Nephron progenitor cell (in vitro differentiated cells): ENCODE data around the gene SEL1L2.

ENCODE experiments used
- DNase-seq: peaks from one replicate; pipeline ENCODE4 v3.0.0; 2021
- H3K27ac Mint-ChIP-seq: 2 replicates; pipeline ENCODE4 v1.8.0; 2021; ENCODE audit warnings: mild to moderate bottlenecking, moderate library complexity, mixed read lengths
- H3K27me3 Mint-ChIP-seq: 2 replicates; pipeline ENCODE4 v1.8.0; 2021; ENCODE audit warnings: mild to moderate bottlenecking, low read depth, mixed read lengths; ENCODE audit not compliant: poor library complexity
- H3K36me3 Mint-ChIP-seq: 2 replicates; pipeline ENCODE4 v1.8.0; 2021; ENCODE audit warnings: low read depth, mixed read lengths
- H3K4me1 Mint-ChIP-seq: 2 replicates; pipeline ENCODE4 v1.8.0; 2021; ENCODE audit warnings: mixed read lengths
- H3K4me3 Mint-ChIP-seq: 2 replicates; pipeline ENCODE4 v1.8.0; 2021; ENCODE audit warnings: mild to moderate bottlenecking, moderate library complexity, mixed read lengths
- H3K9me3 Mint-ChIP-seq: 2 replicates; pipeline ENCODE4 v1.8.0; 2021; ENCODE audit warnings: mild to moderate bottlenecking, moderate library complexity, mixed read lengths
- TF ChIP-seq, protein P1 (sequence below): fragments of 200-600 bp; sonication (generic); IDR thresholded peaks from 2 replicates; pipeline ENCODE4 v1.5.0; 2021; ENCODE audit warnings: antibody characterized with exemption

Gene SEL1L2

DNA sequence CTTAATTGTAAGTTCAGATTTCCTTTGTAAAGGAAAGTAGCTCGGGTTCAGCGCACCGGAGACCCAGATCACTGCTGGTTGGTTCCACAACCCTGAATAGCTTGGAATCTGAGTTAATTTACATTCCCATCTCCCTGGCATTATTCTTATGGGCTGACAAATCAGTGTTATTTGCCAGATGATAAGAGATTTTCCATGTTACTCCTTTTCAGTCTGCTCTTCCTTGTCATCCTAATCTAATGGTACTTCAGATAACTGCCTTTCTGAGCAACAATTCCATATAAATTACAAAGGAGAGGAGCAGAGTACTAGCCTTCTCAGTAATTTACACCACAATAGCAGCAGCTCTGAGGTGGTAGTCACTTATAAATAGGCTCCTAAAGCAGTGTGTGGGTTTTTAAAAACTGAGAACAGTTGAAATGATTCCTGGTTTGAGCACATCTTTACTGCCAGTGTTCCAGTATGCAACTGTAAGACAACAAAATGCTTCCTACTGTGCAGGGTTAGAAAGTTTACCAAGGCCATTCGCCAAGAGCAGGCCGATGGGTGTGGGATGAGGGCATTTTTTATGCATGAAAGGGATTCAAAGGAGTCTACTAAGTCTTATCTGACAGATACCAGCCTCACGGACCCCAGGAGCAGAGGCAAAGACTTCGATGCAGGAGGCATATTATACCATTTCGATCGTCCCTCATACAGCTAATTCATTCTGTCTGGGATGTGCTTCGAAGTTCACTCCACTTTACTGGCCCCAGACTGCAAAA lies 115.8 kb downstream of the SEL1L2 start:
- Mint-ChIP-seq H3K9me3 (no peaks in the 10 kb centered on the region), H3K27me3 (peaks cover 6% of the 10 kb centered on the region), H3K27ac (peak overlapping the region; percentile 41), H3K36me3 (no peaks in the 10 kb centered on the region), H3K4me3 (no peak overlapping the region), H3K4me1 (peaks cover 33% of the 10 kb centered on the region)
- TF ChIP-seq, protein P1, sequence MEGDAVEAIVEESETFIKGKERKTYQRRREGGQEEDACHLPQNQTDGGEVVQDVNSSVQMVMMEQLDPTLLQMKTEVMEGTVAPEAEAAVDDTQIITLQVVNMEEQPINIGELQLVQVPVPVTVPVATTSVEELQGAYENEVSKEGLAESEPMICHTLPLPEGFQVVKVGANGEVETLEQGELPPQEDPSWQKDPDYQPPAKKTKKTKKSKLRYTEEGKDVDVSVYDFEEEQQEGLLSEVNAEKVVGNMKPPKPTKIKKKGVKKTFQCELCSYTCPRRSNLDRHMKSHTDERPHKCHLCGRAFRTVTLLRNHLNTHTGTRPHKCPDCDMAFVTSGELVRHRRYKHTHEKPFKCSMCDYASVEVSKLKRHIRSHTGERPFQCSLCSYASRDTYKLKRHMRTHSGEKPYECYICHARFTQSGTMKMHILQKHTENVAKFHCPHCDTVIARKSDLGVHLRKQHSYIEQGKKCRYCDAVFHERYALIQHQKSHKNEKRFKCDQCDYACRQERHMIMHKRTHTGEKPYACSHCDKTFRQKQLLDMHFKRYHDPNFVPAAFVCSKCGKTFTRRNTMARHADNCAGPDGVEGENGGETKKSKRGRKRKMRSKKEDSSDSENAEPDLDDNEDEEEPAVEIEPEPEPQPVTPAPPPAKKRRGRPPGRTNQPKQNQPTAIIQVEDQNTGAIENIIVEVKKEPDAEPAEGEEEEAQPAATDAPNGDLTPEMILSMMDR = no peak
- no peak for DNase-seq

DNA sequence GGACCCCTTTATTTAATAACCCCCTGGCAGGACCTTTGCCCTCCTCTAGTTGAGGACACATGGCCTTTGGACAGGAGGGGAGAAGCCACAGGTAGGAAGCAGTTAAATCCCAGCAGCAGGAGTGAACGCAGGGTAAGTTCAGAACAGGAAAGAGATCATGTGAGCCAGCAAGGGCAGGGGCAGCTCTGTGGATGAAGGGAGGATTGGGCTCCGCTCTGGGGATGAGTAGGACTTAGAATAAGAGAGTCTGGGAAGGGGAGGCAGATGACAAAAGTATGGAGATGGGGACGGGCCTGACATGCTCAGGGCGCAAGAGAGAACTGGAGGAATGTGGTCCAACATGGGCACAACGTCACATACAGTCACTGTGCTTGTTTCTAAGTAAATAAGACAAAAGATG lies 116.6 kb downstream of the SEL1L2 start:
- no peak overlapping the region for H3K27ac Mint-ChIP-seq
- H3K4me3 Mint-ChIP-seq = no peak overlapping the region
- no peaks in the 10 kb centered on the region for H3K9me3 Mint-ChIP-seq
- TF ChIP-seq, protein P1 = no peak
- DNase-seq = no peak
- H3K4me1 Mint-ChIP-seq = peaks cover 31% of the 10 kb centered on the region
- no peaks in the 10 kb centered on the region for H3K36me3 Mint-ChIP-seq
- peaks cover 6% of the 10 kb centered on the region for H3K27me3 Mint-ChIP-seq

DNA sequence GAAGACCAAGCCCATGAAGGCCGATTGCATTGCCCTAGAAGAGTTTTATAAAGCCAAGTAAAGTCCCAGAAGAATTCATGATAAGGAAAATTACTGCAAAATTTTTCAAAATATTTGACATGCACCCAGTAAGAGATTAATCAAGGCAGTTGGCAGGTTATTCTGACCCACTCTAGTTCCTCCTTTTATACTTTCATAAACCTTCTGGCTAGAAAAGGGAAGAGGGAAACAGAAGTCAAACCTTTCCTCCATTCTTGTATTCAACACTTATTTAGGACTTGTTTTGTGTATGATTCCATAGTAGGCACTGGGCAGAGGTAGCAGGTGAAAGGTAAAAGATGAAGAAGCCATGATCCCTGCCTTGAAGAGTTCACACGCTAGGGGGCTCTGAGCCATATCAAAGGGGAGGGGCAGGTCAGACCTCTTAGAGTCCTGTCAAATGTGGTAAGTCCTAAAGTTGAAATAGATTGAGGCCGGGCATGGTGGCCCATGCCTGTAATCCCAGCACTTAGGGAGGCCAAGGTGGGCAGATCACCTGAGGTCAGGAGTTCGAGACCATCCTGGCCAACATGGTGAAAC lies 120.2 kb downstream of the SEL1L2 start:
- no peak for DNase-seq
- H3K4me3 Mint-ChIP-seq = no peak overlapping the region
- H3K9me3 Mint-ChIP-seq = no peaks in the 10 kb centered on the region
- H3K27ac Mint-ChIP-seq = no peak overlapping the region
- peaks cover 3% of the 10 kb centered on the region for H3K27me3 Mint-ChIP-seq
- TF ChIP-seq, protein P1 = no peak
- peaks cover 15% of the 10 kb centered on the region for H3K4me1 Mint-ChIP-seq
- H3K36me3 Mint-ChIP-seq = no peaks in the 10 kb centered on the region

DNA sequence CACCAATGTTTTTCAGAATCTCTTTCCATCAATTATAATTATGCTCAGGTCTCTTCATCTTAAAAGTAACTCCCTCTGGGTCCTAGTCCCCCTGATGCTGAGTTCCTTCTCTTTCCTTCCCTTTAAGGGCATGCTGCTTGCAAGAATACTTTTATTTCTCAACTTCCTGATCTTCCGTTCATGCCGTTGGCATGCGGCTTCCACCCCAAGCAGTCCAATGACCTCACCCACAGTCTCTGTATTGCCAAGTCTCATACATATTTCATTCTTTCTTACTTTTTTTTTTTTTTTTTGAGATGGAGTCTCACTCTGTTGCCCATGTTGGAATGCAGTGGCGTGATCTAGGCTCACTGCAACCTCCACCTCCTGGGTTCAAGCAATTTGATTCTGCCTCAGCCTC lies 122.1 kb downstream of the SEL1L2 start:
- Mint-ChIP-seq H3K4me1 (no peaks in the 10 kb centered on the region), H3K36me3 (no peaks in the 10 kb centered on the region), H3K4me3 (no peak overlapping the region), H3K27ac (no peak overlapping the region), H3K27me3 (no peaks in the 10 kb centered on the region), H3K9me3 (no peaks in the 10 kb centered on the region)
- TF ChIP-seq, protein P1 = no peak
- no peak for DNase-seq

DNA sequence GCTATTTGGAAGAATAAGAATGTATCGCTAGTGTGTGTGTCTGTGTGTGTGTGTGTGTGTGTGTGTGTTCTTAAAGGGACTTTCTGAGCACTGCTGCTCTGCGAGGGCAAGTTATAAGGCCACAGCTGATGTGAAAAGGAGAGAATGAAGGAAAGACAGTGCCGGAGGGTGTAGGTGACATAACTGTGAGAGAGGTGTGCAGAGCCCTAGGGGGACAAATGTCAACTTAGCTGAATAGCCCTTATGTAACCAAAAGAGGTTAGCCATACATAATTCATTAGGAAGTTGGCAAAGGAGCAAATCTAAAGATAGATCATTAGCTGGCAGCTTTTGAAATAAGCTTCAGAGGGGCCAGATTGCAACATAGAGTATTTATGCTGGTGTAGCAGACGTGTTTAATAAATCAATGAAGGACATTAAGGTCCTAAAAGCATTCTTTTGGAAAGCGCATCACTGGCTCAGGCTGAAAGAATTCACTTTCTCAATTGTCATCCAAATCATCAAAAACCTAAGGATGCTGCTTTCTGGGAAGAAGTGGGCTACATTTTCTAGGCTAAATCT lies 124.5 kb downstream of the SEL1L2 start:
- Mint-ChIP-seq H3K27ac (peak overlapping the region; percentile 18), H3K27me3 (no peaks in the 10 kb centered on the region), H3K4me3 (no peak overlapping the region), H3K4me1 (no peaks in the 10 kb centered on the region), H3K36me3 (no peaks in the 10 kb centered on the region), H3K9me3 (no peaks in the 10 kb centered on the region)
- DNase-seq = no peak
- TF ChIP-seq, protein P1 = no peak
